Body of pancreas (tissue), 4 donors: ENCODE measurements around the gene SUPV3L1.
"Not testable (repeated sequence)": the region's sequence is repeated elsewhere in the genome, so short reads cannot be mapped to it uniquely, and the experiment has no call there.

Experiments
- POLR2A ChIP-seq, 3 donors: fragments of 450-650 bp; IDR thresholded peaks; one replicate each; pipeline ENCODE4 v1.6.1; 2016; ENCODE audit warnings: antibody characterized with exemption in 3 of 3, mild to moderate bottlenecking in 2 of 3
- TF ChIP-seq, protein P1 (sequence below), 7 experiments: fragments of 450-650 bp in 4 of 7; fragments of 200-600 bp in 3 of 7; sonication (generic) in 3 of 7; IDR thresholded peaks; one replicate each; pipeline ENCODE4 v1.5.1; 2016 to 2019; ENCODE audit warnings: antibody characterized with exemption in 7 of 7

DNA sequence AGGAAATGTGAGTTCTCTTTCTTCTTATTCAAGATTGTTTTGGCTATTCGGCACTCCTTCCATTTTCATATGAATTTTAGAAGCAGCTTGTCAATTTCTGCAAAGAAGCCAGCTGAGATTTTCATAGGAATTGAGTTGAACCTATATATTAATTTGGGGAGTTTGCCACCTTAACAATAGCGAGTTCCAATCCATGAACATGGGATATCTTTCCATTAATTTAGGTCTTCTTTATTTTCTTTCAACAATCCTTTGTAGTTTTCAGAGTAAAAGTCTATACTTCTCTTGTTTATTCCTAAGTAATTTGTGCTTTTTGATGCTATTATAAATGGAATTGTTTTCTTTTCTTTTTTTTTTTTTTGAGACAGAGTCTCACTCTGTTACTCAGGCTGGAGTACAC, 71.4 kb downstream of the SUPV3L1 start:
- TF ChIP-seq POLR2A (IDR thresholded peaks at IDR 0.05) = not testable (repeated sequence)
- TF ChIP-seq, protein P1, sequence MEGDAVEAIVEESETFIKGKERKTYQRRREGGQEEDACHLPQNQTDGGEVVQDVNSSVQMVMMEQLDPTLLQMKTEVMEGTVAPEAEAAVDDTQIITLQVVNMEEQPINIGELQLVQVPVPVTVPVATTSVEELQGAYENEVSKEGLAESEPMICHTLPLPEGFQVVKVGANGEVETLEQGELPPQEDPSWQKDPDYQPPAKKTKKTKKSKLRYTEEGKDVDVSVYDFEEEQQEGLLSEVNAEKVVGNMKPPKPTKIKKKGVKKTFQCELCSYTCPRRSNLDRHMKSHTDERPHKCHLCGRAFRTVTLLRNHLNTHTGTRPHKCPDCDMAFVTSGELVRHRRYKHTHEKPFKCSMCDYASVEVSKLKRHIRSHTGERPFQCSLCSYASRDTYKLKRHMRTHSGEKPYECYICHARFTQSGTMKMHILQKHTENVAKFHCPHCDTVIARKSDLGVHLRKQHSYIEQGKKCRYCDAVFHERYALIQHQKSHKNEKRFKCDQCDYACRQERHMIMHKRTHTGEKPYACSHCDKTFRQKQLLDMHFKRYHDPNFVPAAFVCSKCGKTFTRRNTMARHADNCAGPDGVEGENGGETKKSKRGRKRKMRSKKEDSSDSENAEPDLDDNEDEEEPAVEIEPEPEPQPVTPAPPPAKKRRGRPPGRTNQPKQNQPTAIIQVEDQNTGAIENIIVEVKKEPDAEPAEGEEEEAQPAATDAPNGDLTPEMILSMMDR (IDR thresholded peaks at IDR 0.05) = not testable (repeated sequence)
